Activated CD4-positive, alpha-beta T cell treated with anti-CD3 and anti-CD28 coated beads, Interleukin-2, amount 50 U/mL, for 1 hour (primary cell): ENCODE results near the gene G2E3.
"Not testable (repeated sequence)": the region's sequence is repeated elsewhere in the genome, so short reads cannot be mapped to it uniquely, and the experiment has no call there.

Source experiments
- DNase-seq: peaks from one replicate; pipeline ENCODE4 v3.0.0-alpha.2; 2020

Gene G2E3

DNA sequence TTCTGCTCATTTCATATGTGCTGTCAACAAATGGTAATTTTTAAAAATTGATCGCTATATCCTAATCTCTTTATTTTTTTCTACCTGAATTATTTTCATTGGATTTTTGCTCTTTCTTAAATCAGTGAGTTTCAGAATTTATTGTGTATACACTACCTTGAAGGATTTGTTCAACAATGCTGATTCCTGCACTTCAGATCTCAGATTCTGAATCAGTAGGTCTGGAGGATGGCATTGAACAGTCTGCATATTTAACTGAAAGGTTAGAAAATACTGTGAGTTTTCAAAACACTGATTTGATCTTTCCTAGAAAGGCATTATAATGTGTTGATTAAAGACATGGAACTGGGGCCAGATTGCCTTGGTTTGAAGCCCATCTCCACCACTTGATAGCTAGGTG lies 1.6 kb downstream of the G2E3 start:
- no peak for DNase-seq

DNA sequence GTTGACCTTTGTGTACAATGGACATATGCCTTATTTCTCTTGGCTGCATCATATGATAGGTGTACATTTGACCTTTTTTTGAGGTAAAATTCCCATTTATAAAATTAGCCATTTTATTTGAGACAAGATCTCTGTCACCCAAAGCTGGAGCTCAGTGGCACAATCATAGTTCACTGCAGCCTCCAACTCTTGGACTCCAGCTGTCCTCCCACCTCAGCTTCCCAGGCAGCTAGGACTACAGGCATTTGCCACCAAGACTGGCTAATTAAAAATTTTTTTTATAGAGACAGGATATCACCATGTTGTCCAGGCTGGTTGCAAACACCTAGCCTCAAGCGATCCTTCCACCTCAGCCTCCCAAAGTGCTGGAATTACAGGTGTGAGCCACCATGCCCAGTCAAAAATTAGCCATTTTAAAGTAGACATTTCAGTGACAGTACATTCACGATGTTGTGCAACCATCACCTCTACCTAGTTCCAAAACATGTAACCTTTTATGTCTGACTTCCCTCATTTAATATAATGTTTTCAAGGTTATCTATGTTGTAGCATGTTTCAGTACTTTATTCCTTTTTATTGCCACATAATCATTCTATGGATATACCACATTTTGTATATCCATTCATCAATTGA lies 5.4 kb downstream of the G2E3 start:
- DNase-seq = no peak

DNA sequence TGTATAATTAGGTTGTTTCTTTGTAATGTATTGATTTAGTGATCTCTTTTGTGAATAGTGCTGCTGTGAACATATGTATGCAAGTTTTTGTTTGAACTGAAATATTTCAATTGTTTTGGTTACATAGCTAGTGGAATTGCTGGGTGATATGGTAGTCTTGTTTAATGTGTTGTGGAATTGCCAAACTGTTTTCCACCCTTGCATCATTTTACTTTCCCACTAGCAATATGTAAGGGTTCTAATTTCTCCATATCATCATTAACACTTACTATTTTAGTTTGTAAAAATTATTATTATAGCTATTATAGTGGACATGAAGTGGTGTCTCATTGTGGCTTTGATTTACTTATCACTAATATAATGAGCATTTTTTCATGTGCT lies 5.9 kb downstream of the G2E3 start:
- DNase-seq = no peak

- no peak for DNase-seq
Measured at GRCh38 chr14:30569216-30569902, 10.4 kb downstream of the G2E3 start.

- DNase-seq = no peak
Measured at GRCh38 chr14:30569903-30570226, 10.9 kb downstream of the G2E3 start.

DNA sequence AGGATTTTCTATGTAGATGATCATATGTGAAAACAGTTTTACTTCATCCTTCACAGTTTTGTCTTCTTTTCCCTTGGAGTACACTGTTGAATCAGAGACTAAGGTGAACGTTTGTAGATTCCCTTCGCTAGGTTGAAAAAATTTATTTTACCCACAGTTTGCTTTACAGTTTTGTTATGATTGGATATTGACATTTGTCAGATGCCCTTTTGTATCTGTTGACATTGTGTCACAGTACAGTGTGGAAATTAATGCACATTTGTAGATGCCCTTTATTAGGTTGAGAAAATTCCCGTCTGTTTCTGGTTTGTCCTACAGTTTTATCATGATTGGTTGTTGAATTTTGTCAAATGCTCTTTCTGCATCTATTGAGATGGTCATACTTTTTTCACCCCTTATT lies 13.3 kb downstream of the G2E3 start:
- DNase-seq = no peak

DNA sequence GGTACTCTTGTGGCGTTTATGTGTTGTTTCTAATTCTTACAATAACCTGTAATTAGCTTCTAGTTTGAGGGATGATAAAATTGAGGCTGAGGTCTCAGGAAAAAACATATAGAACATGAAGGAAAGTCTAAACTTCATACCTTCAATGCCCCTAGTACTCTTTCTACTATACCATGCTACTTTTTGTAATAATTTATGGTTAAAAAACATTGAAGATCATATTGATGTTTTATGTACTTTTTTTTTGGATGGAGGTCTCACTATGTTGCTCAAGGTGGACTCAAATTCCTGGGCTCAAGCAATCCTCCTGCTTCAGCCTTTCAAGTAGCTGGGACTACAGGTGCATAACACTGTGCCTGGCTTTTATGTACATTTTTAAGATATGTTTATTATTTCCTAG lies 13.8 kb downstream of the G2E3 start:
- no peak for DNase-seq

DNA sequence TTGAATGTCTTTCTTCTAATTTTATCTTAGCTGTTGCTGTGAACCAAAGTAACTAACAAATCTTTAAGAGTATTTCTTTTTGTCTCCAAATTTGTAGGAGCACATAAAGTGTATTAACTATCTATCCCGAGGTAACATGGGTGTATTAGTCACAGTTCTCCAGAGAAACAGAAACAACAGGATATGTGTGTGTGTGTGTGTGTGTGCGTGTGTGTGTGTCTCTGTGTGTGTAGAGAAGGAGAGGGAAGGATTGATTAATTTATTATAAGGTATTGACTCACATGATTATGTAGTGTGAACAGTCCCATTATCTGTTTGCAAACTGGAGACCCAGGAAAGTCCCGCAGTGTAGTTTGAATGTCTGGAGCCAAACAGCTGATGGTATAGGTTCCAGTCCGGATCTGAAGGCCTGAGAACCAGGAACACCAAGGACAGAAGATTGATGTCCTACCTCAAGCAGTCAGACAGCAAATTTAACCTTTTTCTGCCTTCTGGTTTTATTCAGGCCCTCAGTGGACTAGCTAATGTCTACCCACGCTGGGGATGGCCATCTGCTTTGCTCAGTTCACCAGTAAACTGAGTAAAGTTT lies 14.4 kb downstream of the G2E3 start:
- DNase-seq = no peak

- DNase-seq = no peak
Measured at GRCh38 chr14:30573966-30574365, 15.0 kb downstream of the G2E3 start.

- DNase-seq = not testable (repeated sequence)
Measured at GRCh38 chr14:30574777-30575176, 15.8 kb downstream of the G2E3 start.

GRCh38 chr14:30576333-30576732 lies 17.4 kb downstream of the G2E3 start:
- not testable (repeated sequence) for DNase-seq

- no peak for DNase-seq
Measured at GRCh38 chr14:30580616-30581282, 21.8 kb downstream of the G2E3 start.

DNA sequence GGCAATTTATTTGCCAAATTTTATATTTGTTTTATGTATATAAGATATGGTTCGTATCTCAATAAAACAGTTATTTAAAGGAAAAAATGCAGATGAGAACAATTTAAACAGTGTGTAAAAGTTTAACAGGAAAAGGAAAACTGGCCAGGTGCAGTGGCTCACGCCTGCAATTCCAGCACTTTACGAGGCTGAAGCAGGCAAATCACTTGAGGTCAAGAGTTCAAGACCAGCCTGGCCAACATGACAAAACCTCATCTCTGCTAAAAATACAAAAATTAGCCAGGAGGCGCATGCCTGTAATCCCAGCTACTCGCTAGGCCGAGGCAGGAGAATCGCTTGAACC lies 22.3 kb downstream of the G2E3 start:
- DNase-seq = no peak

- DNase-seq = no peak
Measured at GRCh38 chr14:30582376-30582775, 23.4 kb downstream of the G2E3 start.

GRCh38 chr14:30584058-30584630 lies 25.2 kb downstream of the G2E3 start:
- no peak for DNase-seq

- no peak for DNase-seq
Measured at GRCh38 chr14:30585204-30585603, 26.2 kb downstream of the G2E3 start.

DNA sequence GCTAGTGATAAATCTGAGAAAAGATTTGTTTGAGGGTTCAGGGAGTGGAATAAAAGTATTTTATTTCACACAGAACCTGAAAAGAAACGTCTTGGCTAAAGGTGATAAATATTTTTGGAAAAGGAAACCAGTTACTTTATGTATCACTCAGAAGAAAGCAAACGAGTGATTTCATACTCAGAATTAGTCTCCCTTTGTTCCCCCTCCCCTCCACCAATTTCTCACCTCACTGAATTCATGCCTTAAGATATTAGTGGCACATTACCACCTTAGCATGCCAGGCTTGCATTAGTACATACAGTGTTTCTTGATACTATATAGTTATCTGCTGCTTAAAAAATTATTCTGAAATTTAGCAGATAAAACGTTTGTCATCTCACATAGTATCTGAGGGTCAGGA lies 28.2 kb downstream of the G2E3 start:
- no peak for DNase-seq

GRCh38 chr14:30588873-30589272 lies 29.9 kb downstream of the G2E3 start:
- no peak for DNase-seq

- DNase-seq = no peak
Measured at GRCh38 chr14:30596935-30597334, 38.0 kb downstream of the G2E3 start.

- DNase-seq = no peak
Measured at GRCh38 chr14:30597504-30597903, 38.5 kb downstream of the G2E3 start.

DNA sequence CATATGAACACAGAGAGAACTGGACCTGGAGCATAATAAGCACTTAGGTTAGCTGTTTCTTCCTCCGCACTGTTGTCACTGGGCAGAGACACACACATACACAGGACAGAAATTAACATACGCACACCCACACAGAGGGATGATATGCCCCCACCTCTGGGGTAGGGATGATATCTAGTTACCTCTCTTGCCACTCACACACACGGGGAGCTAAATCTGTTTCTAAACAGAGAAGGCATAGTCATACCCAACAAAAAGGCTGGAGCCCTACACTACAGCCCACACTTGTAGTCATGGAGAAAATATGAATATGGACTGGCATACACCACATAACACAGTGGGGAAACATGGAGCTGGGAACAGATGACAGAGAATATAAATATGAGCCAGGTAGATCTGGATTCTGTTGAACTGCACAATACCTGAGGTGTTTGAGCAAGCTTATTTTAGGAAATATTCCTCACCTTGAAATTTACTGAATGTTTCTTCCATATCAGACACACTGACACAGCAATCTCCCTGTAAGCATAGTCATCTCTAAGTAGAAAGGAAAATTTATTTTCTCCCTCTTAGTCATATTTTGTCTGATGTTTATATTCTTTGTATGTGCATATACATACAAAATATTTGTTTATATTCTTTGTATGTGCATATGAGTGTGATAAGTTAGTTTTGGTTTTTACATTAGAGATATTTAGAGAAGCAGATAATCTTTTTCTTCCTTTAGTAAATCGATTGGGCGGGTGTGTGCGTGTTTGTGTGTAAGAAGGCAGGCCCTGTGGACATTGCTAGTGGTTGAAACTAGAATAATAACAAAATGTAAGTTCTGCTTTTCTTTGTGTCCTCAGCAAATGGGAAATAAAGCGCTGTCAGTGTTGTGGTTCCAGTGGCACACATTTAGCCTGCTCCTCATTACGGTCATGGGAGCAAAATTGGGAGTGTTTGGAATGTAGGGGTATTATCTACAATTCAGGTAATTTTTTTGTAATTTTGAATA lies 42.3 kb downstream of the G2E3 start:
- no peak for DNase-seq

GRCh38 chr14:30603402-30603801 lies 44.4 kb downstream of the G2E3 start:
- no peak for DNase-seq

DNA sequence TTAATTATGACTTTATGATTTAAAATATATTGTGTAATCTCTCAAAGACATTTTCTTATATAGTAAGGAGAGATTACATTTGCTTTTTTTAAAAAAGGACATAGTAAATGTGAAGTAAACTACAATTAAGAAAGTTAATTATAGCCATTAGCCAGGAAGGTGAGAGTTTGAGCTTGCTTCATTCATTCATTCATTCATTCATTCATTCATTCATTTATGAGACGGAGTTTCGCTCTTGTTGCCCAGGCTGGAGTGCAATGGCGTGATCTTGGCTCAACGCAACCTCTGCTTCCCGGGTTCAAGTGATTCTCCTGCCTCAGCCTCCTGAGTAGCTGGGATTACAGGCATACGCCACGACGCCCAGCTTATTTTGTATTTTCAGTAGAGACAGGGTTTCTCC lies 45.7 kb downstream of the G2E3 start:
- not testable (repeated sequence) for DNase-seq
